Fibroblast of skin of left quadriceps (primary cell): Measurements from ENCODE around the gene NHLRC2.
"Not testable (repeated sequence)": the region's sequence is repeated elsewhere in the genome, so short reads cannot be mapped to it uniquely, and the experiment has no call there.

Source experiments
- DNase-seq, 2 experiments: peaks; one replicate each; pipeline ENCODE4 v3.0.0-alpha.2; 2013; ENCODE audit warnings: low read depth in 2 of 2

NHLRC2 gene

GRCh38 chr10:113941140-113941539, 86.7 kb downstream of the NHLRC2 start:
- no peak for DNase-seq

GRCh38 chr10:113943196-113943595, 88.7 kb downstream of the NHLRC2 start:
- DNase-seq, result not testable (repeated sequence)

- DNase-seq, result peak; percentile 42 to 51
These were observed 90.7 kb downstream of the NHLRC2 start for GRCh38 chr10:113945075-113945686.

- no peak for DNase-seq
These were observed 91.2 kb downstream of the NHLRC2 start for GRCh38 chr10:113945687-113946085.

GRCh38 chr10:113947184-113948041, 93.0 kb downstream of the NHLRC2 start:
- no peak for DNase-seq

- no peak for DNase-seq
These were observed 93.6 kb downstream of the NHLRC2 start for GRCh38 chr10:113948048-113948447.

- DNase-seq, result no peak
These were observed 95.8 kb downstream of the NHLRC2 start for GRCh38 chr10:113950268-113950667.

- DNase-seq, result no peak
These were observed 99.2 kb downstream of the NHLRC2 start for GRCh38 chr10:113953505-113954272.

GRCh38 chr10:113954409-113954808, 99.9 kb downstream of the NHLRC2 start:
- no peak for DNase-seq

GRCh38 chr10:113957013-113957412, 102.6 kb downstream of the NHLRC2 start:
- DNase-seq, result peak; percentile 75 to 77

GRCh38 chr10:113958631-113959382, 104.3 kb downstream of the NHLRC2 start:
- peak; percentile 75 to 78 for DNase-seq

- no peak for DNase-seq
These were observed 104.9 kb downstream of the NHLRC2 start for GRCh38 chr10:113959383-113959760.

GRCh38 chr10:113960617-113961181, 106.2 kb downstream of the NHLRC2 start:
- no peak for DNase-seq

GRCh38 chr10:113961182-113962031, 106.9 kb downstream of the NHLRC2 start:
- no peak for DNase-seq

- no peak for DNase-seq
These were observed 110.6 kb downstream of the NHLRC2 start for GRCh38 chr10:113965077-113965476.

- DNase-seq, result no peak
These were observed 111.2 kb downstream of the NHLRC2 start for GRCh38 chr10:113965683-113966082.
